Measurements from ENCODE around the gene RASL12. TPM values are rescaled to one million over a fixed set of nuclear protein-coding genes. Genes with fewer than 3 reads are reported as not detected.
"Not testable (repeated sequence)": the region's sequence is repeated elsewhere in the genome, so short reads cannot be mapped to it uniquely, and the experiment has no call there.

The RASL12 gene
- total RNA-seq, 6 donors from 2014 or later: 12.8 to 49.9 (median 24.9) TPM

- TF ChIP-seq EP300 (IDR thresholded peaks at IDR 0.05) (no peak), POLR2AphosphoS5 (IDR thresholded peaks at IDR 0.05) (no peak), POLR2A (IDR thresholded peaks at IDR 0.05) (no peak)
- TF ChIP-seq, protein P1, sequence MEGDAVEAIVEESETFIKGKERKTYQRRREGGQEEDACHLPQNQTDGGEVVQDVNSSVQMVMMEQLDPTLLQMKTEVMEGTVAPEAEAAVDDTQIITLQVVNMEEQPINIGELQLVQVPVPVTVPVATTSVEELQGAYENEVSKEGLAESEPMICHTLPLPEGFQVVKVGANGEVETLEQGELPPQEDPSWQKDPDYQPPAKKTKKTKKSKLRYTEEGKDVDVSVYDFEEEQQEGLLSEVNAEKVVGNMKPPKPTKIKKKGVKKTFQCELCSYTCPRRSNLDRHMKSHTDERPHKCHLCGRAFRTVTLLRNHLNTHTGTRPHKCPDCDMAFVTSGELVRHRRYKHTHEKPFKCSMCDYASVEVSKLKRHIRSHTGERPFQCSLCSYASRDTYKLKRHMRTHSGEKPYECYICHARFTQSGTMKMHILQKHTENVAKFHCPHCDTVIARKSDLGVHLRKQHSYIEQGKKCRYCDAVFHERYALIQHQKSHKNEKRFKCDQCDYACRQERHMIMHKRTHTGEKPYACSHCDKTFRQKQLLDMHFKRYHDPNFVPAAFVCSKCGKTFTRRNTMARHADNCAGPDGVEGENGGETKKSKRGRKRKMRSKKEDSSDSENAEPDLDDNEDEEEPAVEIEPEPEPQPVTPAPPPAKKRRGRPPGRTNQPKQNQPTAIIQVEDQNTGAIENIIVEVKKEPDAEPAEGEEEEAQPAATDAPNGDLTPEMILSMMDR (IDR thresholded peaks at IDR 0.05): peak; percentile 41 to 77 (median 66)
- WGBS, 2 donors: 33 to 34% methylated on average over 5 to 9 of the region's 9 CpGs
- H3K4me1 ChIP-seq: peaks cover 0 to 8% (median 4%) of the 10 kb centered on the region in 4 donors
- no peak overlapping the region for H3K4me3 ChIP-seq
- peaks cover 9 to 68% (median 41%) of the 10 kb centered on the region in 4 donors for H3K36me3 ChIP-seq
- peak in 1 of 2 donors; percentile 71 for DNase-seq
- no peak overlapping the region for H3K27ac ChIP-seq
- H3K9me3 ChIP-seq: no peaks in the 10 kb centered on the region
- no peaks in the 10 kb centered on the region for H3K27me3 ChIP-seq
- peak; percentile 71 to 76 for ATAC-seq (ENCODE audit: low FRiP score in 2 of 2)
These were observed 33.7 kb upstream of the RASL12 start for GRCh38 chr15:65101411-65101890.

- peaks cover 0 to 8% (median 4%) of the 10 kb centered on the region in 4 donors for H3K4me1 ChIP-seq
- H3K27ac ChIP-seq: no peak overlapping the region
- H3K36me3 ChIP-seq: peaks cover 9 to 58% (median 35%) of the 10 kb centered on the region in 4 donors
- TF ChIP-seq POLR2A (IDR thresholded peaks at IDR 0.05): no peak
- TF ChIP-seq POLR2AphosphoS5 (IDR thresholded peaks at IDR 0.05): no peak
- TF ChIP-seq EP300 (IDR thresholded peaks at IDR 0.05): no peak
- TF ChIP-seq, protein P1 (IDR thresholded peaks at IDR 0.05): no peak
- no peak for ATAC-seq (ENCODE audit: low FRiP score in 2 of 2)
- DNase-seq: no peak
- H3K9me3 ChIP-seq: no peaks in the 10 kb centered on the region
- H3K27me3 ChIP-seq: no peaks in the 10 kb centered on the region
- 69 to 74% methylated on average over 4 to 6 of the region's 7 CpGs for WGBS, 2 donors
- H3K4me3 ChIP-seq: no peak overlapping the region
These were observed 32.7 kb upstream of the RASL12 start for GRCh38 chr15:65100442-65100841.

DNA sequence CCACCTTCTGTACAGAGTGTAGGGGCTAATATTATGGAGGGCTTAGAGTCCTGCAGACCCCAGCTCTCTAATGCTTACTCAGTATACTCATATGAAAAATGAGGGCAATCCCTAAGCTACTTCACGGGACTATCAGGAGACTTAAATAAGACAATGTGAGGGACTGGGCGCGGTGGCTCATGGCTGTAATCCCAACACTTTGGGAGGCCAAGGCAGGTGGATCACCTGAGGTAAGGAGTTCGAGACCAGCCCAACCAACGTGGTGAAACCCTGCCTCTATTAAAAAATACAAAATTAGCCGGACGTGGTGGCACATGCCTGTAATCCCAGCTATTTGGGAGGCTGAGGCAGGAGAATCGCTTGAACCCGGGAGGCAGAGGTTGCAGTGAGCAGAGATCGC lies 32.0 kb upstream of the RASL12 start:
- DNase-seq; H3K4me3 ChIP-seq; H3K27me3 ChIP-seq; H3K4me1 ChIP-seq; H3K9me3 ChIP-seq; H3K27ac ChIP-seq; ATAC-seq (ENCODE audit: low FRiP score in 2 of 2): not testable (repeated sequence)
- peaks cover 9 to 52% (median 32%) of the 10 kb centered on the region in 4 donors for H3K36me3 ChIP-seq
- 96 to 97% methylated on average over 10 of the region's 10 CpGs for WGBS, 2 donors

DNA sequence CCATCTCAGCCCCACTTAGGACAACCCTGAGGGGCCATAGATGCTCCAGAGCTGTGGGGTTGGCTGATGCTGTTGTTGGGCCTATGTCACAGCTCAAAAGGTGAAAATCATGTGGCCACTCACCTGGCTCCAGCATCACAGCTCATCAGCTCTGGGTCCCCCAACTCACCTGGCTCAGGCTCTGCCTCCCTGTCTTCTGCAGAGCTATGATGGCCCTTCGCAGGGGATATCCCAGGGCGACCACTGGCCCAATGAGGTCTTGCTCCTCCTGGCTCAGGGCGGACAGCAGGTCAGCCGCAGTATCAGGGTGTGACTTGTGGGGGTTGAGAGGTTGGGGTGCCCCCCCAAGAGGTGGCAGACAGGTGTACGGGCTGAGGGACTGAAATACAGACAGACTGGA lies 31.5 kb upstream of the RASL12 start:
- H3K4me1 ChIP-seq: peaks cover 0 to 8% (median 5%) of the 10 kb centered on the region in 4 donors
- TF ChIP-seq, protein P1 (IDR thresholded peaks at IDR 0.05): no peak
- no peak for TF ChIP-seq EP300 (IDR thresholded peaks at IDR 0.05)
- no peak for TF ChIP-seq POLR2AphosphoS5 (IDR thresholded peaks at IDR 0.05)
- TF ChIP-seq POLR2A (IDR thresholded peaks at IDR 0.05): no peak
- no peaks in the 10 kb centered on the region for H3K27me3 ChIP-seq
- 93% methylated on average over 5 of the region's 5 CpGs; no CpG with 5 or more reads in 1 of the 2 donors for whole genome bisulfite sequencing, 2 donors
- no peak for ATAC-seq (ENCODE audit: low FRiP score in 2 of 2)
- H3K9me3 ChIP-seq: no peaks in the 10 kb centered on the region
- no peak overlapping the region for H3K4me3 ChIP-seq
- DNase-seq: no peak
- H3K36me3 ChIP-seq: peaks cover 9 to 49% (median 32%) of the 10 kb centered on the region in 4 donors
- H3K27ac ChIP-seq: no peak overlapping the region

- no peak for DNase-seq
These were observed 30.0 kb upstream of the RASL12 start for GRCh38 chr15:65097651-65098263.

More at GRCh38 chr15:65097651-65098263, 30.0 kb upstream of the RASL12 start:
- no peaks in the 10 kb centered on the region for H3K9me3 ChIP-seq
- ATAC-seq (ENCODE audit: low FRiP score in 2 of 2): no peak
- TF ChIP-seq POLR2AphosphoS5 (IDR thresholded peaks at IDR 0.05) (no peak), POLR2A (IDR thresholded peaks at IDR 0.05) (no peak), EP300 (IDR thresholded peaks at IDR 0.05) (no peak)
- TF ChIP-seq, protein P1 (IDR thresholded peaks at IDR 0.05): no peak
- no peak overlapping the region for H3K4me3 ChIP-seq
- no peaks in the 10 kb centered on the region for H3K27me3 ChIP-seq
- H3K27ac ChIP-seq: no peak overlapping the region
- peaks cover 9 to 49% (median 32%) of the 10 kb centered on the region in 4 donors for H3K36me3 ChIP-seq
- peaks cover 0 to 8% (median 5%) of the 10 kb centered on the region in 4 donors for H3K4me1 ChIP-seq
- WGBS, 2 donors: 92 to 97% methylated on average over 7 of the region's 7 CpGs
